Measurements from ENCODE around the gene PLEKHH1. TPM values are rescaled to one million over a fixed set of nuclear protein-coding genes. Genes with fewer than 3 reads are reported as not detected.

The PLEKHH1 gene
- total and polyA plus RNA-seq, 2 donors (not counting 1 experiment from before 2014, with no cell fraction given): 0.10 to 0.33 TPM

DNA sequence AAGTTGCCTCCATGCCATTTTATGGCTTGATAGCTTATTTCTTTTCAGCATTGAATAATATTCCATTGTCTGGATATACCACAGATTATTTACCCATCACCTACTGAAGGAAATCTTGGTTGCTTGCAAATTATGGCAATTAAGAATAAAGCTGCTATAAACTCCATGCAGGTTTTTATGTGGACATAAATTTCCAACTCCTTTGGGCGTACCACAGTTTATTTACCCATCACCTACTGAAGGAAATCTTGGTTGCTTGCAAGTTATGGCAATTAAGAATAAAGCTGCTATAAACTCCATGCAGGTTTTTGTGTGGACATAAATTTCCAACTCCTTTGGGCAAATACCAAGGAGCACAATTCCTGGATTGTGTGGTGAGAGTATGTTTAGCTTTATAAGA lies 12.6 kb upstream of the PLEKHH1 start:
- H3K27me3 ChIP-seq (ENCODE audit: control insufficient read depth, insufficient read depth, low read length): peaks cover 42% of the 10 kb centered on the region
- H3K36me3 ChIP-seq (ENCODE audit: control insufficient read depth, insufficient read depth, low read length): no peaks in the 10 kb centered on the region
- no peak overlapping the region for H3K4me3 ChIP-seq (replicated peaks in 1 of 4; ENCODE audit: control extremely low read depth in 1 of 4, insufficient read depth in 1 of 4, low read depth in 3 of 4, low read length in 4 of 4)
- H3K4me1 ChIP-seq (ENCODE audit: control insufficient read depth, extremely low read depth, insufficient read depth, low read length): no peaks in the 10 kb centered on the region
- H3K9ac ChIP-seq (ENCODE audit: insufficient read depth, low read length): no peak overlapping the region
- H2AFZ ChIP-seq (ENCODE audit: low read length): no peak overlapping the region
- no peaks in the 10 kb centered on the region for H4K20me1 ChIP-seq (ENCODE audit: control insufficient read depth, extremely low read depth, insufficient read depth, low read length)
- no peaks in the 10 kb centered on the region for H3K79me2 ChIP-seq (ENCODE audit: control insufficient read depth, insufficient read depth, low read length)
- H3K4me2 ChIP-seq (ENCODE audit: extremely low read depth, insufficient read depth, low read length): no peak overlapping the region
- H3K27ac ChIP-seq (ENCODE audit: insufficient read depth, low read length): no peak overlapping the region
- H3K9me3 ChIP-seq (ENCODE audit: control insufficient read depth, insufficient read depth, low read depth, low read length): no peaks in the 10 kb centered on the region
- TF ChIP-seq EZH2 (IDR thresholded peaks at IDR 0.05; ENCODE audit: low read length, missing control alignments): no peak
- TF ChIP-seq, protein P1, sequence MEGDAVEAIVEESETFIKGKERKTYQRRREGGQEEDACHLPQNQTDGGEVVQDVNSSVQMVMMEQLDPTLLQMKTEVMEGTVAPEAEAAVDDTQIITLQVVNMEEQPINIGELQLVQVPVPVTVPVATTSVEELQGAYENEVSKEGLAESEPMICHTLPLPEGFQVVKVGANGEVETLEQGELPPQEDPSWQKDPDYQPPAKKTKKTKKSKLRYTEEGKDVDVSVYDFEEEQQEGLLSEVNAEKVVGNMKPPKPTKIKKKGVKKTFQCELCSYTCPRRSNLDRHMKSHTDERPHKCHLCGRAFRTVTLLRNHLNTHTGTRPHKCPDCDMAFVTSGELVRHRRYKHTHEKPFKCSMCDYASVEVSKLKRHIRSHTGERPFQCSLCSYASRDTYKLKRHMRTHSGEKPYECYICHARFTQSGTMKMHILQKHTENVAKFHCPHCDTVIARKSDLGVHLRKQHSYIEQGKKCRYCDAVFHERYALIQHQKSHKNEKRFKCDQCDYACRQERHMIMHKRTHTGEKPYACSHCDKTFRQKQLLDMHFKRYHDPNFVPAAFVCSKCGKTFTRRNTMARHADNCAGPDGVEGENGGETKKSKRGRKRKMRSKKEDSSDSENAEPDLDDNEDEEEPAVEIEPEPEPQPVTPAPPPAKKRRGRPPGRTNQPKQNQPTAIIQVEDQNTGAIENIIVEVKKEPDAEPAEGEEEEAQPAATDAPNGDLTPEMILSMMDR (conservative IDR thresholded peaks at IDR 0.05 in 1 of 2, IDR thresholded peaks at IDR 0.05 in 1 of 2; ENCODE audit: low read depth in 1 of 2, low read length in 2 of 2): no peak
- DNase-seq (ENCODE audit: low read depth in 2 of 2): no peak

DNA sequence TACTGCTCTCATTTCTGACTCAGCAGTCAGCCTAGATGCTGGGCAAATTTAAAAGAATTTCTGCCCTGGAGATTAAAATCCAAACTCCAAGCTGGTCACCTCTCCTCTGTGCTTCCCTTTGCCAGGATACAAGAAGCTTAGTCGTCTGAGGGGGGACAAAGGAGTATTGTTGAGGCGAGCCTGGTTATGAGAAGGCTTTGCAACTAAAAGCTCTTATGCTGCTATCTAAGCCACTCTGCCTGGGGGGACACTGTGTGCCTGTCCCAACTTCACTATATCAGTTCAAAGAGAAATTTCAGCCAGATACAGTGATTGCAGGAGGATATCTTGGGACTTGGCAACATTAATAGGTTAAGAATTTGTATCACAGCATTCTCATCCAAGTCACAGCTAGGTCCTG lies 10.8 kb upstream of the PLEKHH1 start:
- Histone ChIP-seq H3K36me3 (ENCODE audit: control insufficient read depth, insufficient read depth, low read length) (no peaks in the 10 kb centered on the region), H3K27me3 (ENCODE audit: control insufficient read depth, insufficient read depth, low read length) (peaks cover 32% of the 10 kb centered on the region), H3K9me3 (ENCODE audit: control insufficient read depth, insufficient read depth, low read depth, low read length) (no peaks in the 10 kb centered on the region), H3K27ac (ENCODE audit: insufficient read depth, low read length) (no peak overlapping the region), H3K79me2 (ENCODE audit: control insufficient read depth, insufficient read depth, low read length) (no peaks in the 10 kb centered on the region), H3K4me1 (ENCODE audit: control insufficient read depth, extremely low read depth, insufficient read depth, low read length) (no peaks in the 10 kb centered on the region), H4K20me1 (ENCODE audit: control insufficient read depth, extremely low read depth, insufficient read depth, low read length) (no peaks in the 10 kb centered on the region), H3K9ac (ENCODE audit: insufficient read depth, low read length) (no peak overlapping the region), H3K4me2 (ENCODE audit: extremely low read depth, insufficient read depth, low read length) (no peak overlapping the region), H2AFZ (ENCODE audit: low read length) (no peak overlapping the region), H3K4me3 (replicated peaks in 1 of 4; ENCODE audit: control extremely low read depth in 1 of 4, insufficient read depth in 1 of 4, low read depth in 3 of 4, low read length in 4 of 4) (no peak overlapping the region)
- TF ChIP-seq, protein P1 (conservative IDR thresholded peaks at IDR 0.05 in 1 of 2, IDR thresholded peaks at IDR 0.05 in 1 of 2; ENCODE audit: low read depth in 1 of 2, low read length in 2 of 2): no peak
- no peak for TF ChIP-seq EZH2 (IDR thresholded peaks at IDR 0.05; ENCODE audit: low read length, missing control alignments)
- DNase-seq (ENCODE audit: low read depth in 2 of 2): no peak

DNA sequence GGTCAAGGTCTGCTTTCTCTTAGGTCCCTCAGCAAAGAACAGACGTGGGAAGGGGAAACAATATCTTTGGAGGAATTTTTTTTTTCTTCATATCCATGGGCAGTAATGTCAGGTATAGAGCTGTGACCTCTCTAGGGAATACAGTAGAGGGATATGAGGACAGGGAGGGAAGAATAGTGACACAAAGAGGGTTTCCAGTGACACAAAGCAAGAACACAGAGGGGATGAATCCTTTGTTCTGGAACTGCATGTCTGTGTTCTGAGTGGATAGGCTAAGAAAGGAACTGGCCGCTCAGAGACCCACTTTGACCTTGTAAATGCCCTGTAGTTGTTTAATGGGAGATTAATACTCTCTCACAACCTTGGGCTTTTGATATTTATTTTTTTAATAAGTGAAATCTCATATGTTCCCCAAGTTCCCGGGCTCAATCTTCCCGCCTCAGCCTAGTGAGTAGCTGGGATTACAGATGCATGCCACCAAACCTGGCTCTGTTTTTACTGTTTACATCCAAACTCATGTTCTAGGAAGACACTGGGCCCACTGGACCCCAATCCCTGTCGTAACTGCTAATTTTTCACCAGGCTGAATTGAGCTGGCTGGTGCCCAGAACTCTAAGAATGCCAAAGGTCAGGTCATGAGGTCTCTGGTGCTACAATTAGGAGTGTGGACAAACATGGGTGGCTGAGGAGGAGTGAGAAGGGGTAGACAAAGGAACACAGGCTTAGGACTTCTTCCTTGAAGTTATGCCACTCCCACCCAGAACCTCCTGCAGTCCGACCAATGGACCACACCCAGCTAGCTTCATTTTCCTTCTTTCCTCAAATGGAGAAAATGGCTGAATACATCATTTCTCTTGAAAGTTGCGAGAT lies 9.1 kb upstream of the PLEKHH1 start:
- H3K27ac ChIP-seq (ENCODE audit: insufficient read depth, low read length): no peak overlapping the region

More for the DNA sequence above, 9.1 kb upstream of the PLEKHH1 start:
- no peaks in the 10 kb centered on the region for H3K79me2 ChIP-seq (ENCODE audit: control insufficient read depth, insufficient read depth, low read length)
- H3K4me3 ChIP-seq (replicated peaks in 1 of 4; ENCODE audit: control extremely low read depth in 1 of 4, insufficient read depth in 1 of 4, low read depth in 3 of 4, low read length in 4 of 4): no peak overlapping the region
- no peak overlapping the region for H2AFZ ChIP-seq (ENCODE audit: low read length)
- H3K36me3 ChIP-seq (ENCODE audit: control insufficient read depth, insufficient read depth, low read length): no peaks in the 10 kb centered on the region
- H3K27me3 ChIP-seq (ENCODE audit: control insufficient read depth, insufficient read depth, low read length): peaks cover 23% of the 10 kb centered on the region
- TF ChIP-seq, protein P1 (conservative IDR thresholded peaks at IDR 0.05 in 1 of 2, IDR thresholded peaks at IDR 0.05 in 1 of 2; ENCODE audit: low read depth in 1 of 2, low read length in 2 of 2): no peak
- TF ChIP-seq EZH2 (IDR thresholded peaks at IDR 0.05; ENCODE audit: low read length, missing control alignments): no peak
- no peaks in the 10 kb centered on the region for H3K9me3 ChIP-seq (ENCODE audit: control insufficient read depth, insufficient read depth, low read depth, low read length)
- H3K9ac ChIP-seq (ENCODE audit: insufficient read depth, low read length): no peak overlapping the region
- no peaks in the 10 kb centered on the region for H3K4me1 ChIP-seq (ENCODE audit: control insufficient read depth, extremely low read depth, insufficient read depth, low read length)
- H4K20me1 ChIP-seq (ENCODE audit: control insufficient read depth, extremely low read depth, insufficient read depth, low read length): no peaks in the 10 kb centered on the region
- H3K4me2 ChIP-seq (ENCODE audit: extremely low read depth, insufficient read depth, low read length): no peak overlapping the region
- DNase-seq (ENCODE audit: low read depth in 2 of 2): no peak
